B cell (primary cell): ENCODE data around the gene WWC2. TPM values are rescaled to one million over a fixed set of nuclear protein-coding genes. Genes with fewer than 3 reads are reported as not detected.
A peak's percentile ranks its signal among the peaks of the same experiment; 100 is the strongest.

Source experiments
- ATAC-seq: fragments of 200-7000 bp; cut with Tn5 transposase; one replicate; pipeline ENCODE4 v1.10.0; 2021; ENCODE audit warnings: low read depth, mild to moderate bottlenecking, moderate number of reproducible peaks, moderate library complexity
- CTCF ChIA-PET: fragments of 350-600 bp; sonication (Branson Sonifier 250); formaldehyde crosslinking; loops from one replicate; lab custom pipeline; 2021; ENCODE audit warnings: antibody characterized with exemption, inconsistent platforms; lab: Charles Lee
- POLR2A ChIA-PET: fragments of 350-600 bp; sonication (Branson Sonifier 250); formaldehyde crosslinking; loops from one replicate; lab custom pipeline; 2021; ENCODE audit warnings: antibody characterized with exemption; lab: Charles Lee
- DNase-seq: peaks from one replicate; pipeline ENCODE4 v3.0.0; 2013
- H2AFZ ChIP-seq: 2 replicates; pipeline ENCODE4 v1.6.1; 2012; ENCODE audit warnings: mild to moderate bottlenecking, low read depth, low read length; ENCODE audit not compliant: insufficient read depth, poor library complexity, severe bottlenecking
- H3K27ac ChIP-seq, 2 donors: 1 replicate in 1 of 2; 2 replicates in 1 of 2; pipeline ENCODE4 v1.5.1; 2012 to 2013; ENCODE audit warnings: low read length in 2 of 2, mild to moderate bottlenecking in 2 of 2, moderate library complexity in 1 of 2
- H3K27me3 ChIP-seq, 4 experiments: fragments of 200-600 bp in 1 of 4; sonication (generic) in 1 of 4; replicated peaks in 1 of 4; 1 replicate in 2 of 4; 2 replicates in 2 of 4; pipeline versions ENCODE4 v1.6.1 to v1.7.0; 2013 to 2016; ENCODE audit warnings: low read length in 3 of 4, mild to moderate bottlenecking in 2 of 4, mixed read lengths in 1 of 4, moderate library complexity in 1 of 4; ENCODE audit not compliant: insufficient read depth in 4 of 4, control insufficient read depth in 3 of 4; ENCODE audit errors: control extremely low read depth in 1 of 4
- H3K36me3 ChIP-seq, 2 experiments: replicated peaks in 1 of 2; 1 replicate in 1 of 2; 2 replicates in 1 of 2; pipeline versions ENCODE4 v1.6.1 to v1.7.1; 2013; ENCODE audit warnings: low read length in 1 of 2; ENCODE audit not compliant: insufficient read depth in 2 of 2, control insufficient read depth in 1 of 2; ENCODE audit errors: control extremely low read depth in 1 of 2, extremely low read depth in 1 of 2
- H3K4me1 ChIP-seq, 2 donors: fragments of 200-600 bp in 1 of 2; sonication (generic) in 1 of 2; 1 replicate in 1 of 2; 2 replicates in 1 of 2; pipeline versions ENCODE4 v1.5.1 to v1.6.1; 2013 to 2017; ENCODE audit warnings: low read length in 2 of 2; ENCODE audit not compliant: control insufficient read depth in 2 of 2, insufficient read depth in 2 of 2
- H3K4me2 ChIP-seq: replicated peaks from 2 replicates; pipeline ENCODE3; 2012; ENCODE audit warnings: mild to moderate bottlenecking, low read depth, low read length; ENCODE audit not compliant: poor library complexity, severe bottlenecking
- H3K4me3 ChIP-seq, 5 experiments: fragments of 200-600 bp in 1 of 5; sonication (generic) in 1 of 5; 1 replicate in 3 of 5; 2 replicates in 2 of 5; pipeline versions ENCODE4 v1.5.1 to v1.7.0; 2011 to 2016; ENCODE audit warnings: low read length in 4 of 5, mild to moderate bottlenecking in 4 of 5, low read depth in 2 of 5, control low read depth in 1 of 5, moderate library complexity in 1 of 5; ENCODE audit not compliant: insufficient read depth in 1 of 5; ENCODE audit errors: control extremely low read depth in 1 of 5, extremely low read depth in 1 of 5
- H3K79me2 ChIP-seq: fragments of 200-600 bp; sonication (generic); one replicate; pipeline ENCODE4 v1.6.0; 2016; ENCODE audit warnings: low read length; ENCODE audit not compliant: control insufficient read depth, insufficient read depth
- H3K9ac ChIP-seq: fragments of 200-600 bp; sonication (generic); 2 replicates; pipeline ENCODE4 v1.6.1; 2017; ENCODE audit warnings: mild to moderate bottlenecking, low read length, moderate library complexity
- H3K9me3 ChIP-seq, 3 donors: one replicate each; pipeline versions ENCODE4 v1.6.1 to v1.7.1; 2013; ENCODE audit warnings: low read length in 2 of 3; ENCODE audit not compliant: control insufficient read depth in 2 of 3, insufficient read depth in 1 of 3; ENCODE audit errors: control extremely low read depth in 1 of 3
- H4K20me1 ChIP-seq: 2 replicates; pipeline ENCODE4 v1.6.0; 2012; ENCODE audit warnings: mild to moderate bottlenecking, low read length; ENCODE audit not compliant: insufficient read depth, control insufficient read depth, poor library complexity, severe bottlenecking
- H3K27ac Mint-ChIP-seq: one replicate; pipeline ENCODE4 v1.8.0; 2021; ENCODE audit warnings: mixed read lengths
- H3K27me3 Mint-ChIP-seq: one replicate; pipeline ENCODE4 v1.8.0; 2021; ENCODE audit warnings: mixed read lengths
- H3K4me1 Mint-ChIP-seq: one replicate; pipeline ENCODE4 v1.8.0; 2021; ENCODE audit warnings: mixed read lengths
- H3K4me3 Mint-ChIP-seq: one replicate; pipeline ENCODE4 v1.8.0; 2021; ENCODE audit warnings: mixed read lengths
- H3K9me3 Mint-ChIP-seq: one replicate; pipeline ENCODE4 v1.8.0; 2022; ENCODE audit warnings: mixed read lengths; ENCODE audit not compliant: insufficient read depth
- EZH2 ChIP-seq: IDR thresholded peaks from 2 replicates; pipeline ENCODE4 v1.6.1; 2012; ENCODE audit warnings: borderline replicate concordance, low read depth, mild to moderate bottlenecking, moderate library complexity, low read length; ENCODE audit not compliant: insufficient read depth, poor library complexity, severe bottlenecking
- WGBS: methylation state at CpG from one replicate; pipeline ENCODE4 v1.1.5; 2013; ENCODE audit warnings: missing lambda C conversion rate; ENCODE audit not compliant: insufficient coverage; 5-methylcytosine and 5-hydroxymethylcytosine counted together
- intact Hi-C: fragments of 100-400 bp; cut with micrococcal nuclease; formaldehyde crosslinking; loops from one replicate; pipeline ENCODE4 v1.10.0; 2022
- polyA plus RNA-seq: library from polyadenylated mRNA; depleted of rRNA; stranded (reverse); fragments of >200 nt; gene quantifications from 2 replicates; pipeline ENCODE4 v1.2.3, GENCODE V29; 2012
- total RNA-seq, 2 donors: library from RNA; stranded (reverse); fragments of 120-200 nt in 1 of 2; gene quantifications; 1 replicate in 1 of 2; 2 replicates in 1 of 2; pipeline versions ENCODE4 v1.2.3 to v1.2.4, GENCODE V29; 2013 to 2022
- TF ChIP-seq, protein P1 (sequence below): fragments of 200-600 bp; IDR thresholded peaks from one replicate; pipeline ENCODE4 v1.8.0; 2022; ENCODE audit warnings: antibody characterized with exemption, mild to moderate bottlenecking

WWC2 gene
- total and polyA plus RNA-seq, 2 donors (not counting 1 experiment from before 2014, with no cell fraction given) = 0.07 to 0.32 TPM

DNA sequence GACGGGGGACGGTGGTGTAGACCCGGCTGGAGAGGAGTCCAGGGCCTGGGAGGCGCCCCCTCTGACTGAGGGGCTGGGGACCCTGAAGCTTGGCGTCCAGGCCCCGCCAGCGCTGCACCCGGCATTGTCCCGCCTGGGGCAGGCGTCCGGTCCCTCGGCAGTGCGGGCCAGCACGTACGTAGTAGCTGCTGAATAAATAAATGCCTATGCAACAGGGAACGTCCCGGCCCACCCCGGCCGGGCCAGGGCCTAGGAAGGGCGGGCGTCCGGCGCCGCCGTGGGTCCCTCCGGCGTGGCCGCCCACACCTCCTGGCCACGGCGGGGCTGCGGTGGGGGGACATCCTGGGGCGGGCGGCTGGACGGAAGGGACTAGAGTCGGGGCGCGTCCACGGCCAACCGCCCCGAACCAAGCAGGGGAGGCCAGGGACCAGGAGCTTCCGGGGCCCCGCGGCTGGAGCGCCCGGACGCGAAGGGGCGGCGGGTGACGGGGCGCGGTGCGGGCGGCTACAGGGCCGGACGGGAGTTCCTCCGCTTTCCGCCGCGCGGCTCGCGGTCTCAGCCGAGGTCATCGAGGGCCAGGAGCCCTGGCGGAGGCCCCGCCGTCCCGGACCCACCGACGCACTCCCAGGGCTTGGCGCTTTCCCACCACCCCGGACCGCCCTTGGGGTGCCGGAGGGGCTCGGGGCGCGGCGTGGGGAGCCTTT lies 886 bp upstream of the WWC2 start:
- Histone ChIP-seq H3K9ac (peak overlapping the region; percentile 58), H2AFZ (peak overlapping the region; percentile 63), H3K36me3 (no peaks in the 10 kb centered on the region), H4K20me1 (no peaks in the 10 kb centered on the region), H3K9me3 (peaks cover 0 to 16% (median 0%) of the 10 kb centered on the region in 3 donors), H3K4me2 (peak overlapping the region; percentile 75), H3K27me3 (peaks cover 0 to 40% (median 23%) of the 10 kb centered on the region in 4 experiments), H3K4me1 (peaks cover 19% of the 10 kb centered on the region in 2 donors), H3K27ac (no peak overlapping the region), H3K4me3 (peak overlapping the region; percentile 31 to 60 (median 52)), H3K79me2 (no peaks in the 10 kb centered on the region)
- intact Hi-C loops = no loop called here
- H3K27ac Mint-ChIP-seq = no peak overlapping the region
- DNase-seq (no peak), ATAC-seq (peak; percentile 23)
- peaks cover 41% of the 10 kb centered on the region for H3K27me3 Mint-ChIP-seq
- ChIA-PET POLR2A (no interaction called here), CTCF (no interaction called here)
- TF ChIP-seq, protein P1, sequence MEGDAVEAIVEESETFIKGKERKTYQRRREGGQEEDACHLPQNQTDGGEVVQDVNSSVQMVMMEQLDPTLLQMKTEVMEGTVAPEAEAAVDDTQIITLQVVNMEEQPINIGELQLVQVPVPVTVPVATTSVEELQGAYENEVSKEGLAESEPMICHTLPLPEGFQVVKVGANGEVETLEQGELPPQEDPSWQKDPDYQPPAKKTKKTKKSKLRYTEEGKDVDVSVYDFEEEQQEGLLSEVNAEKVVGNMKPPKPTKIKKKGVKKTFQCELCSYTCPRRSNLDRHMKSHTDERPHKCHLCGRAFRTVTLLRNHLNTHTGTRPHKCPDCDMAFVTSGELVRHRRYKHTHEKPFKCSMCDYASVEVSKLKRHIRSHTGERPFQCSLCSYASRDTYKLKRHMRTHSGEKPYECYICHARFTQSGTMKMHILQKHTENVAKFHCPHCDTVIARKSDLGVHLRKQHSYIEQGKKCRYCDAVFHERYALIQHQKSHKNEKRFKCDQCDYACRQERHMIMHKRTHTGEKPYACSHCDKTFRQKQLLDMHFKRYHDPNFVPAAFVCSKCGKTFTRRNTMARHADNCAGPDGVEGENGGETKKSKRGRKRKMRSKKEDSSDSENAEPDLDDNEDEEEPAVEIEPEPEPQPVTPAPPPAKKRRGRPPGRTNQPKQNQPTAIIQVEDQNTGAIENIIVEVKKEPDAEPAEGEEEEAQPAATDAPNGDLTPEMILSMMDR = no peak
- no peak for TF ChIP-seq EZH2
- WGBS = 6% methylated on average over 79 of the region's 79 CpGs
- no peaks in the 10 kb centered on the region for H3K9me3 Mint-ChIP-seq
- peaks cover 8% of the 10 kb centered on the region for H3K4me1 Mint-ChIP-seq
- H3K4me3 Mint-ChIP-seq = peak overlapping the region; percentile 76
